ENCODE results near the gene AGAP1. TPM values are rescaled to one million over a fixed set of nuclear protein-coding genes. Genes with fewer than 3 reads are reported as not detected.
"Not testable (repeated sequence)": the region's sequence is repeated elsewhere in the genome, so short reads cannot be mapped to it uniquely, and the experiment has no call there.

The AGAP1 gene
- total RNA-seq, 1 experiment from 2014 or later, result 18.3 TPM

GRCh38 chr2:236089271-236090026, 595.6 kb downstream of the AGAP1 start:
- no peak for DNase-seq (ENCODE audit: extremely low read depth, low read depth)

GRCh38 chr2:236090027-236090382, 596.2 kb downstream of the AGAP1 start:
- no peak for DNase-seq (ENCODE audit: extremely low read depth, low read depth)

GRCh38 chr2:236090826-236091225, 597.0 kb downstream of the AGAP1 start:
- DNase-seq (ENCODE audit: extremely low read depth, low read depth), result not testable (repeated sequence)

- no peak for DNase-seq (ENCODE audit: extremely low read depth, low read depth)
These were observed 598.9 kb downstream of the AGAP1 start for GRCh38 chr2:236092714-236093113.

- no peak for DNase-seq (ENCODE audit: extremely low read depth, low read depth)
These were observed 599.3 kb downstream of the AGAP1 start for GRCh38 chr2:236093134-236093533.

DNA sequence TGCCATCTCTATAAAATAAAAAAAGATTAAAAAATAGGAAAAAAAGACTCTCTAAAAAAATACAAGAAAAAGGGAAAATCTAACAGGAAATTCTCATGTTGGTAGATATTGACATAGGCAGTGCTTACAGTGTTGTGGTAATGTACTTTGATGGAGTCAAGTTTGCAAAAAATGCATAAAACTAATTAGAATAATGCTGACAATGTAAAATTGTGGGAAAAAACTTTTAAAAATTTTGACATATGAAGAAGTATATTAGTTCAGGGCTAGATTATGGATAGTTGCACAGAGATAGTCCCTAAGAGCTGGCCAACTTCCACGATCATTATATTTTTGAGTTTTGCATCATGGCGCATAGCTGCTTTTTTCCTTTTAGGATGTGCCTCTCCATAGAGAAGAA, 601.7 kb downstream of the AGAP1 start:
- DNase-seq (ENCODE audit: extremely low read depth, low read depth), result no peak

DNA sequence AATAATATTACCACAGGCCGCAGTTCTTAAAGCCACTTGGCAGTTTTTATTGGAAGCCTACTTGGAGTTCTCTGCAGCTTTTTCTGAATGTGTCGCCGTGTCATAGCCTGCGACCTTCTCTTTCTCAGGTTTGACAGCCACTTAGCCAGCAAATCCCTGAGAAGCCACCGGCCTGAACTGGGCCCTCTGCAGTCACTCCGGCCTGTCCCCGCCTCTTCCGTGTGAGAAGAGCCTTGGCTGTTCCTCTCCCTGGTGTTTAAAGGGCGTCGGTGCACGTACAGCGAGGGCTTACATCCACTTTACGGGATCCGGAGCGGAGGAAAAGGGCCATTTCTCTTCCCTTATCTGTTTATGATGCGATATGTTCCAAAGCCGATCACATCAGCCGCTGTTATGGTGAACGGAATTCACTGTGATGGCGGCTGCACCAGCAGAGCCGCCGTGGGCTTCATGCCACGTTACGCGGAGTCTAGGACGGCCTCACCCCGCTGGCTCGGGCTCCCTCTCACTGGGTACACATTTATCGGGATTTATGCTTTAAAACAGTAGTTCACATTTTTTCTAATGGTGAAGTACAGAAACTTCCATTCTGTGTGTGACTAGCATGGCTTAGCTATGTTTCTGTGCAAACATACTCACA, 607.6 kb downstream of the AGAP1 start:
- DNase-seq (ENCODE audit: extremely low read depth, low read depth), result no peak

DNA sequence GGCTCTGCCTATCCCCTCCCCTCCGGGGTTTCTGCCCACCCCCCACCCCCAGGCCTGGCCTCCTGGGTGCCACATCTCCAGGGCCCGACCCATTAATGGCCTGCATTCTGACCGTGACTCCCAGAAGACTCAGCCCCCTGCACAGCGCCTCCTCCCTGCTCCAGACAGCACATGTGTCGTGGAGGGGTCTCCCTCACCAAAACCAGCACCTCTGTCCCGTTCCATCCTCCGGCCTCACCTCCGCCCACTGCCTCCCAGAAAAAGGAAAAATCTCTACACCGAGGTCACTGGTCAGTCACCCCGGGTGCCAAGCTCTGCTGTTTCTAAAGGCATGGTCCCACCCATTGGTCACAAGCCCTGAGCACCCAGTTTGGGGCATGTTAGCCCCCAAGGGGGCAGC, 609.1 kb downstream of the AGAP1 start:
- no peak for DNase-seq (ENCODE audit: extremely low read depth, low read depth)

DNA sequence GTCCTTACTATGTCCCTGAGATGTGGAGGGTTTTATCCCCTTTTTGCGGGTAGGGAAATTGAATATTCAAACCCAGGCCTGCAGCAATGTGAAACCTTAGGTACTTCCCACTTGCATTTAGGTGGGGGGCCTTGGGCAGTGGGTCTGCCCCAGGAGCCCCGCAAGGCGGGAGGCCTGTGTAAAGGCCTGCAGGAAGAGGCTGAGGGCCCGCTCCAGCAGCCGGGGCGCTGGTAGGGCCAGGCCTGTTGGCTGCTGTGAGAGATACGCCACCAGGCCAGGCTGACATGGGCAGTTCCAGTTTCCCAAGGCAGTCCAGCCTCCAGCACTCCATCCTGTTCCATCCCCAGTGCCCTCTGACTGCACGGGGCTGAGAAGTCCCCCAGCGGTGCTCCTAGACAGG, 610.1 kb downstream of the AGAP1 start:
- no peak for DNase-seq (ENCODE audit: extremely low read depth, low read depth)

GRCh38 chr2:236105955-236106607, 612.2 kb downstream of the AGAP1 start:
- DNase-seq (ENCODE audit: extremely low read depth, low read depth), result no peak

DNA sequence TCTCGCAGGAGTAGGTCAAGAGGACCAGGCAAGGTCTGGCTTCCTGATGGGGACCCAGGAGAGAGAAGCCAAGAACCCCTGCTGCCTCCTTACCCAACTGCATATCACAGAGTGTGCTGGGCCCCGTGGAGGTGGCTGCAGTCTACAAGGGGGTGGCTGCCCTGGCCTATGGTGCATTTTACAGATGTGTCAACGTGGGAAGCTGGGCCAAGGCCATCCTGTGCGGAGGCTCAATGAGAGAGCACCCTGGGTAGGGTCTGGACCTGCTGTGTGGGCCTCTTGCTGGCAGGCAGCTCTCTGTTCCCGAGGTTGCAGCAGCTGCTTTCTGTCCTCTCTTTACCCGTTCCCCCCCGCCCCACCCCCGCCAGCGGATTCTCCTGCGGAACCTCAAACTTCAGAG, 612.9 kb downstream of the AGAP1 start:
- DNase-seq (ENCODE audit: extremely low read depth, low read depth), result no peak

GRCh38 chr2:236107536-236107935, 613.7 kb downstream of the AGAP1 start:
- no peak for DNase-seq (ENCODE audit: extremely low read depth, low read depth)

DNA sequence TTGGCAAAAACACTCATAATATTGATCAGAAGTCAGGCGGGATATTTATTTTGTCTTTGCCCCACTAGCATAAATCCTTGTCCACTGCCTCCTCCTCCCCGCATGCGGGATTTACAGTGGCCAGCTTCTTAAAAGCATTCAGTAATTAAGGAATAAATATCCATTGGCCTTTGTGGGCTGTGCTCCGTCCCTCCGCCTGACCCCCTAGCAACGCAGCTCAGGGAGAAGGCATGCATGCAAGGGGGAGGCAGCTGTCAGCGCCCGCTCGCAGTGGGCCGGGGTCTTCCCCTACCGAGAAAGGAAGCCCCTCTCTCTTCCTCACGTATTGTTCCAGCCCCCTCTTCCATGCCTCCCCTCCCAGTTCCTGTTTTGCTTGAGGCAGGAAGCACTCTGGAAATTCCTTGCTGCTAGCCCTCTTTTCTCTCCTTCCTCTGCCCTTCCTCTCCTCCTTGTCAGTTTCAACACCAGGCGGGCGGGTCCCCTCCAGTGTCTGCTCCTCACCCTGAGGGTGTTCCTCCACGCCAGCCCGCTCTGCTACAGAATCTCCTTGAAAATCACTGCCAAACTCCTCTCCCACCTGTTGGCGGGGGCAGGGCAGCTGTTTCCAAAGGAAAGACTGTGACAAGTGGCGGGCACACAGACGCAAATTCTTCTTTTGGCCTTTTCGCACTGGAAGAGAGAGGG, 614.2 kb downstream of the AGAP1 start:
- DNase-seq (ENCODE audit: extremely low read depth, low read depth), result no peak

GRCh38 chr2:236109061-236109460, 615.2 kb downstream of the AGAP1 start:
- no peak for DNase-seq (ENCODE audit: extremely low read depth, low read depth)

DNA sequence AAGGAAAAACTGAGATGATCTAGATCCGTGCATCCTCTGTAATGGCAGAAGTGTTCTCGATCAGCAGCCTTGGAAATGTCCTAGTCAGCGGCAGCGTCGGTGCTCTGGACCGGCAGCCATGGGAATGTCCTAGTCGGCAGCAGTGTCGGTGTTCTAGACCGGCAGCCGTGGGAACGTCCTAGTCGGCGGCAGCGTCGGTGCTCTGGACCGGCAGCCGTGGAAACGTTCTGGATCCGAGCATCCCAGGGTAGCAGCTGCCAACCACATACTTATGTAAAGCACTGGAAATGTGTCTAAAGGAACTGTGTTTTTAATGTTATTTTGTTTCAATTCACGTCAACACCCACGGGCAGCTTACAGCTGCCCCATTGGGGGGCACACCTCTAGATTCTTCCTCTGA, 615.6 kb downstream of the AGAP1 start:
- no peak for DNase-seq (ENCODE audit: extremely low read depth, low read depth)

DNA sequence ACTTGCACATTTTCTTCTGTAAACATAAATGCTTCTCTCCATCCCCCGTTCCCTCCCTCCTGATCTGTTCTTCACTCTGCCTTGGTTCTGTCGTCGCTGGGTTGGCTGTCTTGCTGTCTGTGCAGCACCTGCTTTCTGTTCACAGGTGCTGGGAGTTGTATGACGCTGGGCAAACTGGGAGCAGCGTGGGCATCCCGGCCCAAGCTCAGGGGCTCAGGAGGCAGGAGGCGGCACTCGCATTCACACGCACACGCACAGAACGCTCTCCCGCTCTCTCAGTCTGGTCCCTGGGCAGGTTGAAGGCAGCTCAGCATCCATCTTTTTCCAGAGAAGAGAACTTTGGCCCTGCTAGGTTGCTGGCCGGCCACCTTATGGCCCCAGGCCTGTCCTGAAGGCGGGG, 618.6 kb downstream of the AGAP1 start:
- DNase-seq (ENCODE audit: extremely low read depth, low read depth), result no peak

- no peak for DNase-seq (ENCODE audit: extremely low read depth, low read depth)
These were observed 619.6 kb downstream of the AGAP1 start for GRCh38 chr2:236113425-236113824.

- no peak for DNase-seq (ENCODE audit: extremely low read depth, low read depth)
These were observed 620.1 kb downstream of the AGAP1 start for GRCh38 chr2:236113948-236114347.

GRCh38 chr2:236114959-236115358, 621.1 kb downstream of the AGAP1 start:
- no peak for DNase-seq (ENCODE audit: extremely low read depth, low read depth)

DNA sequence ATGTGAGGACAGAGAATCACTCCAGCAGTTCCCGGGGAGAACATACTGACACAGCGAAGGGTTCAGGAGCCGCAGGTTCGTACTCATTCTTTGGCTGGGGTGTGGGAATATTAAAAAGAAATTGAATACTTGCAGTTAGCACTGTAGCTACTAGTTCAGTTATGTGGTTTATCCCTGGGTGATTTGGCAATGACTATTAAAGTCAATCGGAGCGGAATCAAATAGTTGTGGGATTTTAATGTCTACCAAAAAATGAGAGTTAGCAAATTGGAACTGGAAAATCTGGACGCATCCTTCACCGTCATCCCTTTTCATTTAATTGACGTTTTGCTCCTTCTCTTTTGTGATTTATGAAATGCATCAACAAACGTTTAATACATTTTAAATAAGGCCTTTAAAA, 623.6 kb downstream of the AGAP1 start:
- no peak for DNase-seq (ENCODE audit: extremely low read depth, low read depth)

GRCh38 chr2:236117861-236118269, 624.0 kb downstream of the AGAP1 start:
- DNase-seq (ENCODE audit: extremely low read depth, low read depth), result no peak
